Measurements from ENCODE around the gene ZNF92. TPM values are rescaled to one million over a fixed set of nuclear protein-coding genes. Genes with fewer than 3 reads are reported as not detected.

Gene ZNF92
- total and polyA plus RNA-seq, 2 of the 13 experiments (the other 11 are each of a cell fraction or from before 2014, with no cell fraction given), result 4.0 to 13.2 TPM

DNA sequence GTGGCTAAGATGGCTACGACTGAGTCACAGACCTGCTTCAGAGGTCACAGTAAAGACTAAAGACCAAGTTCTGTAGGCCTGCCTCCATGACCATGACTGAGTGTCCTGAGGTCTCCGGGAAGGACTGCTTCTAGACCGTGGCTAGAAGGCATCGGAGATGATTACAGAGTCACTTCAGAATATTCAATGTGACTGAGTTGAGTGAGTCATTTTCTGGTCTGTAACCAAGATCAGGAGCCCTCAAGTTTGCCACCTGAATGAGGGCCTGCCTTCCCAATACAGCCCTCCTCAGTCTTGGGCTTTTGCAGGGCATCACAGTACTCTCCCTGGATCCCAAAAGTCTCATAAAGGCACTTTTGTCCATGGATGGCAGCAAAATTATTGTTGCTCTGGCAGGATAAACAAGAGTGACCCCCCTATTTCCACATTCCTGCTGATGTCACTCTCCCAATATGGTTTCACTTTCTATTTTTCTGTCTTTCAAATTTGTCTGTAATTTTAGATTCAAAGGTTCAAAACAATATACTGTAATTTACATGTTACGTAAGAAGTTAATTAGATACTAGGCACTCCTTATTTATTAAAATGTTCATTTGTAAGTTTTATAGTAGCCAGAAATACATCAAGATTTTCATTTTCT, 47.7 kb upstream of the ZNF92 start:
- intact Hi-C loops (cut with micrococcal nuclease; ENCODE audit: unreplicated experiment), result no loop called here
- ATAC-seq (no peak), DNase-seq (ENCODE audit: low spot score) (no peak), FAIRE-seq (no peak)
- no peak overlapping the region for H3K4me2 ChIP-seq (ENCODE audit: low read depth, low read length)
- no peaks in the 10 kb centered on the region for H3K9me3 ChIP-seq (ENCODE audit: low read length)
- ChIA-PET CTCF (ENCODE audit: low intra/inter-chr PET ratio, low total read pairs) (no interaction called here), POLR2A (no interaction called here)
- no peaks in the 10 kb centered on the region for H3K36me3 ChIP-seq (replicated peaks in 1 of 2; ENCODE audit: control insufficient read depth in 1 of 2, insufficient read depth in 2 of 2, low read length in 2 of 2)
- H3K9ac ChIP-seq (ENCODE audit: insufficient read depth, low read depth, low read length), result no peak overlapping the region
- H3K4me3 ChIP-seq (replicated peaks in 1 of 3; ENCODE audit: insufficient read depth in 1 of 3, low read depth in 2 of 3, low read length in 3 of 3), result no peak overlapping the region
- H3K27ac ChIP-seq (ENCODE audit: extremely low read length, insufficient read depth, low read length), result no peak overlapping the region
- no peak overlapping the region for H2AFZ ChIP-seq (ENCODE audit: low read length)
- WGBS (ENCODE audit: low lambda C conversion rate), result 100% methylated on average over 3 of the region's 5 CpGs
- BruUV-seq (replicated peaks), result no TSS peak
- H3K79me2 ChIP-seq (ENCODE audit: insufficient read depth, low read length), result no peaks in the 10 kb centered on the region
- no peaks in the 10 kb centered on the region for H3K4me1 ChIP-seq (ENCODE audit: insufficient read depth, low read length)
- H4K20me1 ChIP-seq (ENCODE audit: insufficient read depth, low read length), result no peaks in the 10 kb centered on the region
- H3K27me3 ChIP-seq (ENCODE audit: control insufficient read depth in 1 of 2, insufficient read depth in 2 of 2, low read length in 2 of 2), result no peaks in the 10 kb centered on the region
- TF ChIP-seq ZNF776 (CRISPR knock-in tag; IDR thresholded peaks at IDR 0.05) (no peak), STAT5B (CRISPR knock-in tag; IDR thresholded peaks at IDR 0.05) (no peak), ZNF121 (CRISPR knock-in tag; IDR thresholded peaks at IDR 0.05) (no peak), MIXL1 (CRISPR knock-in tag; IDR thresholded peaks at IDR 0.05) (no peak), ESRRA (CRISPR knock-in tag; IDR thresholded peaks at IDR 0.05; ENCODE audit: low read depth) (no peak), JARID2 (CRISPR knock-in tag; IDR thresholded peaks at IDR 0.05; ENCODE audit: insufficient replicate concordance) (no peak)
- TF ChIP-seq, protein P1, sequence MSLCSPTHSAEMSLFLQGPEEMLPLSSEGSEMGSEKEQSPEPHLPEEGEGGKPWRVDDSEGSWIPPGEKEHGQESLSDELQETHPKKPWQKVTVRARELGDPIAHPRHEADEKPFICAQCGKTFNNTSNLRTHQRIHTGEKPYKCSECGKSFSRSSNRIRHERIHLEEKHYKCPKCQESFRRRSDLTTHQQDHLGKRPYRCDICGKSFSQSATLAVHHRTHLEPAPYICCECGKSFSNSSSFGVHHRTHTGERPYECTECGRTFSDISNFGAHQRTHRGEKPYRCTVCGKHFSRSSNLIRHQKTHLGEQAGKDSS (CRISPR knock-in tag; IDR thresholded peaks at IDR 0.05; ENCODE audit: borderline replicate concordance, low read depth), result no peak
- in situ Hi-C loops (cut with HindIII; ENCODE audit: extremely low pct_ligation_motif_present, low pct_unique_long_range_greater_than_20kb), result no loop called here

DNA sequence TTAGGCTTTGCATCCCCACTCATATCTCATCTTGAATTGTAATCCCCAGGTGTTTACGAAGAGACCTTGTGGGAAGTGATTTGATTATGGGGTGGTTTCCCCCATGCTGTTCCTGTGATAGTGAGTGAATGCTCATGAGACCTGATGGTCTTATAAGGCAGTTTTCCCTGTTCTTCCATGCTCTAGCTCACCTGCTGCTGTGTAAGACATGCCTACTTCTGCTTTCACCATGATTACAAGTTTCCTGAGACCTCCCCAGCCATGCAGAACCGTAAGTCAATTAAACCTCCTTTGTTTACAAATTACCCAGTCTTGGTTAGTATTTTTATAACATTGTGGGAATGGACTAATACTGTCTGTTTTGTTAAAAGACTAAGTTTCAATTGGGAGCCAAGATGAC, 35.3 kb upstream of the ZNF92 start:
- Histone ChIP-seq H3K9ac (ENCODE audit: insufficient read depth, low read depth, low read length) (no peak overlapping the region), H2AFZ (ENCODE audit: low read length) (no peak overlapping the region), H3K79me2 (ENCODE audit: insufficient read depth, low read length) (no peaks in the 10 kb centered on the region), H3K4me2 (ENCODE audit: low read depth, low read length) (no peak overlapping the region), H3K27me3 (ENCODE audit: control insufficient read depth in 1 of 2, insufficient read depth in 2 of 2, low read length in 2 of 2) (no peaks in the 10 kb centered on the region), H3K4me1 (ENCODE audit: insufficient read depth, low read length) (peaks cover 29% of the 10 kb centered on the region), H4K20me1 (ENCODE audit: insufficient read depth, low read length) (no peaks in the 10 kb centered on the region), H3K4me3 (replicated peaks in 1 of 3; ENCODE audit: insufficient read depth in 1 of 3, low read depth in 2 of 3, low read length in 3 of 3) (no peak overlapping the region), H3K9me3 (ENCODE audit: low read length) (no peaks in the 10 kb centered on the region), H3K27ac (ENCODE audit: extremely low read length, insufficient read depth, low read length) (no peak overlapping the region), H3K36me3 (replicated peaks in 1 of 2; ENCODE audit: control insufficient read depth in 1 of 2, insufficient read depth in 2 of 2, low read length in 2 of 2) (no peaks in the 10 kb centered on the region)
- no peak for DNase-seq (ENCODE audit: low spot score)
- no TSS peak for BruUV-seq (replicated peaks)
- ChIA-PET POLR2A (no interaction called here), CTCF (ENCODE audit: low intra/inter-chr PET ratio, low total read pairs) (no interaction called here)
- in situ Hi-C loops (cut with HindIII; ENCODE audit: extremely low pct_ligation_motif_present, low pct_unique_long_range_greater_than_20kb) (no loop called here), intact Hi-C loops (cut with micrococcal nuclease; ENCODE audit: unreplicated experiment) (no loop called here)
- 92% methylated on average over 2 of the region's 2 CpGs for WGBS (ENCODE audit: low lambda C conversion rate)
- no peak for FAIRE-seq
- ATAC-seq, result no peak
- TF ChIP-seq REPIN1 (CRISPR knock-in tag; IDR thresholded peaks at IDR 0.05; ENCODE audit: borderline replicate concordance, low read depth) (no peak), BHLHE40 (IDR thresholded peaks at IDR 0.05; ENCODE audit: low read length) (no peak), RFXANK (CRISPR knock-in tag; IDR thresholded peaks at IDR 0.05) (no peak), PPARG (CRISPR knock-in tag; conservative IDR thresholded peaks at IDR 0.05) (no peak), CEBPB (IDR thresholded peaks at IDR 0.05; ENCODE audit: borderline replicate concordance, low read depth, low read length) (no peak), ZIK1 (CRISPR knock-in tag; IDR thresholded peaks at IDR 0.05; ENCODE audit: borderline replicate concordance, low read depth) (no peak), SMARCE1 (IDR thresholded peaks at IDR 0.05; ENCODE audit: borderline replicate concordance) (no peak)
- TF ChIP-seq, protein P2, sequence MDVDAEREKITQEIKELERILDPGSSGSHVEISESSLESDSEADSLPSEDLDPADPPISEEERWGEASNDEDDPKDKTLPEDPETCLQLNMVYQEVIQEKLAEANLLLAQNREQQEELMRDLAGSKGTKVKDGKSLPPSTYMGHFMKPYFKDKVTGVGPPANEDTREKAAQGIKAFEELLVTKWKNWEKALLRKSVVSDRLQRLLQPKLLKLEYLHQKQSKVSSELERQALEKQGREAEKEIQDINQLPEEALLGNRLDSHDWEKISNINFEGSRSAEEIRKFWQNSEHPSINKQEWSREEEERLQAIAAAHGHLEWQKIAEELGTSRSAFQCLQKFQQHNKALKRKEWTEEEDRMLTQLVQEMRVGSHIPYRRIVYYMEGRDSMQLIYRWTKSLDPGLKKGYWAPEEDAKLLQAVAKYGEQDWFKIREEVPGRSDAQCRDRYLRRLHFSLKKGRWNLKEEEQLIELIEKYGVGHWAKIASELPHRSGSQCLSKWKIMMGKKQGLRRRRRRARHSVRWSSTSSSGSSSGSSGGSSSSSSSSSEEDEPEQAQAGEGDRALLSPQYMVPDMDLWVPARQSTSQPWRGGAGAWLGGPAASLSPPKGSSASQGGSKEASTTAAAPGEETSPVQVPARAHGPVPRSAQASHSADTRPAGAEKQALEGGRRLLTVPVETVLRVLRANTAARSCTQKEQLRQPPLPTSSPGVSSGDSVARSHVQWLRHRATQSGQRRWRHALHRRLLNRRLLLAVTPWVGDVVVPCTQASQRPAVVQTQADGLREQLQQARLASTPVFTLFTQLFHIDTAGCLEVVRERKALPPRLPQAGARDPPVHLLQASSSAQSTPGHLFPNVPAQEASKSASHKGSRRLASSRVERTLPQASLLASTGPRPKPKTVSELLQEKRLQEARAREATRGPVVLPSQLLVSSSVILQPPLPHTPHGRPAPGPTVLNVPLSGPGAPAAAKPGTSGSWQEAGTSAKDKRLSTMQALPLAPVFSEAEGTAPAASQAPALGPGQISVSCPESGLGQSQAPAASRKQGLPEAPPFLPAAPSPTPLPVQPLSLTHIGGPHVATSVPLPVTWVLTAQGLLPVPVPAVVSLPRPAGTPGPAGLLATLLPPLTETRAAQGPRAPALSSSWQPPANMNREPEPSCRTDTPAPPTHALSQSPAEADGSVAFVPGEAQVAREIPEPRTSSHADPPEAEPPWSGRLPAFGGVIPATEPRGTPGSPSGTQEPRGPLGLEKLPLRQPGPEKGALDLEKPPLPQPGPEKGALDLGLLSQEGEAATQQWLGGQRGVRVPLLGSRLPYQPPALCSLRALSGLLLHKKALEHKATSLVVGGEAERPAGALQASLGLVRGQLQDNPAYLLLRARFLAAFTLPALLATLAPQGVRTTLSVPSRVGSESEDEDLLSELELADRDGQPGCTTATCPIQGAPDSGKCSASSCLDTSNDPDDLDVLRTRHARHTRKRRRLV (CRISPR knock-in tag; IDR thresholded peaks at IDR 0.05), result no peak
